HL-60/S4 (cell line): ENCODE results near the gene HEYL.

ENCODE experiments used
- in situ Hi-C: fragments of 300-500 bp; cut with MboI; formaldehyde crosslinking; loops from 2 replicates; pipeline ENCODE4 v1.14.3; 2022; ENCODE audit warnings: low sequenced_read_pairs

Gene HEYL

DNA sequence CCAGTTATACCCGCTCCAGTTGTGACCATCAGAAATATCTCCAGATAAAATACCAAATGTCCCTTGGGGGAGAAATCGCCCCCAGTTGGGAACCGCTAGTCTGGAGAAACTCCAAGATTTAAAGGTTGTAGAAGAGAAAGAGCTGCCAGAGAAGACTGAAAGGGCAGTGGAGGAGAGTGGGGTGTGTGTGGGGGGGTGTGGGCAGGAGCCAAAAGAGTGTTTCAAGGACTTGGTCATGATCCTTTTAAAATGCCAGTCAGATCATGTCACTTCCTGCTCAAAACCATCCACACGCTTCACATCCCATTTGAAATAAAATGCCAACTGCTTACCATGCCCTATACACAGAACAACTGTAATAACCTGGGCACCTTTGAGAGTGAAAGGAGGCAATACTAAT is 3.4 kb upstream of the HEYL start:
- in situ Hi-C loops, result no loop called here

- in situ Hi-C loops, result no loop called here
These were observed 1.4 kb upstream of the HEYL start for GRCh38 chr1:39640861-39641260.

DNA sequence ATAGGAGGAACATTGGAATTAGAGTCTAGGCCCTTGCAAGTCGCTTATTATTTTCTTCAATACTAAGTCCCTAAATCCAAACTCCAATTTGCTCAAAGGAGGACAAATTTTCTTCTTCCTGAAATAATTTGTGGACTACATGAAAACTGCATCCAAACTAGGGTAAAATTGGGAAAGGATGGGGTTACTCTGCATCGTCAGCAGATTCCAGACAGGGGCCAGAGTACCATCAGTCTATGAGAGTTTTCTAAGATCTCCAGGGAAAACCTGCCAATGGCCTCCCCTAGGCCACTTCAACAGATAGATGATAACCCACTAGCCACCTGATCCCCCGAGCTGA is 508 bp downstream of the HEYL start:
- in situ Hi-C loops, result no loop called here

GRCh38 chr1:39637361-39637760 is 2.1 kb downstream of the HEYL start:
- in situ Hi-C loops, result no loop called here

- in situ Hi-C loops, result no loop called here
These were observed 3.6 kb downstream of the HEYL start for GRCh38 chr1:39635871-39636210.

DNA sequence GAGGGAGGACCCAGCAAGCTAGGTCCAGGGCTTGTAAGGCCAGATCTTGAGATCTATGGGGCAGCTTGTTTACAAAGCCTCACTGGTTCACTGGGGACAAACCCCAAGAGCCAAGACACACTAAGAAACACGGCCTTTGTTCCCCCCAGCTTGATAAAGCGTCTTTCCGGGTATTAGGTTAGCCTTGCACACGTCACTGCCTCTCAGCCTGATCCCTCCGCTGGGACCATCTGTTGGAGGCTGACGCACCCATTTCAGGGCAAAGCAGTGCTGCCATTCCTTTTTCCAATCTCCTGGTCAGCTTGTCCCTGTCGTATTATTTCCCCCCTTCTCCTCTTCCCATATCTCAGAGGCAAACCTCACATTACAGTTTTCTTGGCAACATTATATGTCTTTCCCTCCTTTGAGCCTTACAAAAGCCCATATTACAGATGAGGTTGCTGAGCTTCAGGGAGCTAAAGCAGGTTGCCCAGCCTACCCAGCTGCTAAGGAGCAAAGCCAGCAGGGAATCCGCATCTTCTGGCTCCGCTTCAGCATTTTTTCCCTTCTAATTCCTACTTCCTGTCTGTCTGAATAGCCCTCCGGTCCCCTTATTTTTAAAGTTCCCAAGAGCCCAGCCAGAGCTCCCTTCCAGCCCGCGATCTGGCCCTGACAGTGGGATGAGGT is 4.1 kb downstream of the HEYL start:
- in situ Hi-C loops, result no loop called here

GRCh38 chr1:39633422-39633821 is 6.0 kb downstream of the HEYL start:
- in situ Hi-C loops, result no loop called here

DNA sequence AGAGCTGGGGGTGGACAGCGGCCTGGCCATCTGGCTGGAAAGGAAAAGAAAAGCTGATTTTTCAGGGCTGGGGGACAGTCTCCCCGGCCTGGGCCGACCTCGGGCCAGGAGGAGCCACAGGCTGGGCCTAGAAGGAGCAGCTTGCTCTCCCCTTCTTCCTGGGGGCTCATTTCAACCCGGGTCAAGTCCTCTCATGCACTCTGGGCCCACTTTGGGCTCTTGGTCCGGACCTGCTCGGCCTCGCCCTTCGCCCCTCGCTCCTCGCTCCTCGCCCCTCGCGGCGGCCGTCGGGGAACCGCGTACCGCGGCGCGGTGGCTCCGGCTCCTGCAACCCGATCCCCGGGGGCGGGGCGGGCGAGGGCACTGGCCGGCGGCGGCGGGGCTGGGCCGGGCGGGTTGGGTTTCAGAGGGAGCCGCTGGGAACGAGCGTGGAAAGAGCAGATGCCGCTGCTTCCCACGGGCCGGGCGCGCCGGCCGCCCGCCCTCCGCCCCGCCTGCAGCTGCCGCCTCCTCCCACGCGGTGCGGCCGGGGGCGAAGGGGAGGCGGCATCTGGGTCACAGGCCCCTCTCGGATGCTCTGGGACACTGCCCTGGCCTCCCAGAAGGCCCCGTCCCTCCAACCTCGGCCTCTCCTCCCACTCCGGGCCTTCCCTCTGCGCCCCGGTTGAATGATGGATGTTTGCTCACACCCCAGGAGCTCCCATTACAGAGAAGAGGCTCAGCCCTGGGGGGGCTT is 6.6 kb downstream of the HEYL start:
- in situ Hi-C loops, result no loop called here

- in situ Hi-C loops, result no loop called here
These were observed 7.1 kb downstream of the HEYL start for GRCh38 chr1:39632323-39632681.

GRCh38 chr1:39631361-39632322 is 7.8 kb downstream of the HEYL start:
- in situ Hi-C loops, result no loop called here

- in situ Hi-C loops, result no loop called here
These were observed 10.6 kb downstream of the HEYL start for GRCh38 chr1:39628807-39629350.

DNA sequence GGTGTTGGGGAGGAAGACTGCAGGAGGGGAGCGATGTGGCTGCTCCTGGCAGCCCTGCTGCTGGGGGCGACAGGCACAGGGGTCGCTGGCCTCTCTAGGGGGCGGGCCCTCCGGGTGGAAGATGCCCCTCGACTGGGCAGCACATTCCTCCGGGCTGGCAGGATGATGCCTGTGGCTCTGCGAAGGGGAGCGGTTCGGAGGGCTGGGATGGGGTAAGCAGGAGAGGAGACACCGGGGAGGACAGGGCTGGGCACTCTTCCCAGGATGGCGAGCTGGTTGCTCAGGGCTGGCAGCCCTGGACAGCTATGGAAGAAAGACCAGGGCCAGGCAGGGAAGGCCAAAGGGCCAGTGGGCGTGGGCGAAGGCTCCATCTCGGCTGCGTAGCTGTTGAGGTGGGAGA is 12.8 kb downstream of the HEYL start:
- in situ Hi-C loops, result no loop called here

- in situ Hi-C loops, result no loop called here
These were observed 13.8 kb downstream of the HEYL start for GRCh38 chr1:39625462-39626273.

DNA sequence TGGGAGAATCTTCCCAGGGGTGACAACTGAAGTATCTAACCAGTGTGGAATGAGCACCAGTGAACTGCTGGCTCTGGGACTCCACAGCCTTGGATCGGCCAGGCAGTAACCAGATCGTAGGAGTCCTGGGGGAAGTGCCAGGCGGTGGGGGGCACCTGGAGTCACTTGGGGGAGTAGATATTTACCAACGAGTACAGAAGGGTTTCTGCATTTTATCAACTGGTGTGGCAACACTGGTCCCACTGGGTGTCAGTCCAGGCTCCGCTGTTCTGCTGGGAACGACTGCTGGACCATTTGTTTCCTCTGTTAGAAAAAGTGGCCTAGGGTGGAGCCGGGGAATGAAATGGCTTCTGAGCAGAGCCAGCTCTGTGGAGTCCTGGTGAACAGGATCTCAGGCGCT is 14.4 kb downstream of the HEYL start:
- in situ Hi-C loops, result no loop called here

- in situ Hi-C loops, result no loop called here
These were observed 16.4 kb downstream of the HEYL start for GRCh38 chr1:39623053-39623452.

- in situ Hi-C loops, result no loop called here
These were observed 17.0 kb downstream of the HEYL start for GRCh38 chr1:39622427-39622826.

GRCh38 chr1:39620659-39621165 is 18.7 kb downstream of the HEYL start:
- in situ Hi-C loops, result no loop called here

GRCh38 chr1:39617488-39618049 is 21.9 kb downstream of the HEYL start:
- in situ Hi-C loops, result no loop called here

DNA sequence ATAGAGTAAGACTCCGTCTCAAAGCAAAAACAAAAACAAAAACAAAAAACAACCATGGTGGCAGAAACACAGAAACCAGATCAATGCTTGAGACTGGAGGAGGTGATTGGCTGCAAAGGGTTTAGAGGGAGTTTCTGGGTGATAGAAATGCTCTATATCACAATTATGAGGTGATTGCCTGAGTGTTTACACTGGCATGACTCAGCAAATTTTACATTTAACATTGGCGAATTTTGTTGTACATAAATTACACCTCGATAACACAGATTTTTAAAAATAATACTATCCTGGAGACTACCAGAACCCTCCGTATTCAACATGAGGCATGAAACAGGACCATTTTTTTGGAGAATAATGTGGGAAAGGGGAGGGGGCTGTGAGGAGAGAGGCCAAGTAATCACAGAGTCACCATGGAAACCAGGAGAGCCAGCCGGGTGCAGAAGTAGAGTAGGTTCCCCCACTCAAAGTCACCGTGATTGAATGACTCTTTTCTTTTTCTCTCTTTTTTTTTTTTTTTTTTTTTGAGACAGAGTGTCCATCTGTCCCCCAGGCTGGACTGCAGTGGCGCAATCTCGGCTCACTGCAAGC is 24.3 kb downstream of the HEYL start:
- in situ Hi-C loops, result no loop called here

DNA sequence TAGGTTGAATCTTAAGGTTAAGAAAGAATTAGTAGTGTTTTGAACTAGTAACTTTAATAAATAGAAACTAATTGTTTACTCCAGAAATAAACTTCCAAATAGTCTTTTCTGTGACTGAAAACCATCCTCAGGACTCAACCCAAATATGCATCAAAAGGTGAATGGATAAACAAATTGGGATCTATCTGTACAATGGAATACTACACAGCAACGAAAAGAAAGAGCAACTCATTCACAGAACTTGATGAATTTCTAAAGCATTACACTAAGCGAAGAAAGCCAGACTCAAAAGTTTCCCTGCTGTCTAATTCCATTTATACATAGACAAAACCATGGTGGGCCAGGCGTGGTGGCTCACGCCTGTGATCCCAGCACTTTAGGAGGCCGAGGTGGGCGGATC is 25.0 kb downstream of the HEYL start:
- in situ Hi-C loops, result no loop called here
